HepG2 (cell line): ENCODE data around the gene NUP35. TPM values are rescaled to one million over a fixed set of nuclear protein-coding genes. Genes with fewer than 3 reads are reported as not detected.

Experiments
- ATF7-NPFF ChIP-seq: sonication (generic); formaldehyde crosslinking; IDR thresholded peaks from 2 replicates; pipeline ENCODE4 v1.8.1; 2023; ENCODE audit warnings: mild to moderate bottlenecking, low read depth, missing genetic modification reagents, moderate library complexity
- GABPA ChIP-seq, 2 experiments: IDR thresholded peaks; 2 replicates each; pipeline ENCODE4 v1.6.1; 2011 to 2016; ENCODE audit warnings: low read depth in 2 of 2, low read length in 1 of 2, missing biosample characterization in 1 of 2, missing genetic modification characterization in 1 of 2
- MATR3 ChIP-seq: sonication (generic); formaldehyde crosslinking; IDR thresholded peaks from 2 replicates; pipeline ENCODE4 v1.4.0; 2020; ENCODE audit warnings: missing genetic modification reagents
- NFYC ChIP-seq: IDR thresholded peaks from 2 replicates; pipeline ENCODE4 v1.6.1; 2016; ENCODE audit warnings: missing genetic modification reagents, missing compliant biosample characterization
- PLSCR1 ChIP-seq: sonication (generic); formaldehyde crosslinking; IDR thresholded peaks from 2 replicates; pipeline ENCODE4 v1.5.0; 2020; ENCODE audit warnings: missing genetic modification reagents, mild to moderate bottlenecking, borderline replicate concordance
- RERE ChIP-seq: IDR thresholded peaks from 2 replicates; pipeline ENCODE4 v1.6.1; 2016; ENCODE audit warnings: low read depth, missing genetic modification reagents, missing compliant biosample characterization
- SRY ChIP-seq: sonication (generic); formaldehyde crosslinking; IDR thresholded peaks from 2 replicates; pipeline ENCODE4 v1.8.0; 2022; ENCODE audit warnings: mild to moderate bottlenecking, missing genetic modification reagents
- ZBTB44 ChIP-seq: sonication (generic); formaldehyde crosslinking; IDR thresholded peaks from 2 replicates; pipeline ENCODE4 v1.4.0; 2020; ENCODE audit warnings: missing genetic modification reagents
- ZMYM4 ChIP-seq: sonication (generic); formaldehyde crosslinking; IDR thresholded peaks from 2 replicates; pipeline ENCODE4 v1.8.1; 2023; ENCODE audit warnings: mild to moderate bottlenecking, missing genetic modification reagents
- ZNF33A ChIP-seq: sonication (generic); formaldehyde crosslinking; IDR thresholded peaks from 2 replicates; pipeline ENCODE4 v1.5.1; 2020; ENCODE audit warnings: missing genetic modification reagents, mild to moderate bottlenecking, moderate library complexity, borderline replicate concordance
- ZNF44 ChIP-seq: sonication (generic); formaldehyde crosslinking; IDR thresholded peaks from 2 replicates; pipeline ENCODE4 v1.5.1; 2020; ENCODE audit warnings: mild to moderate bottlenecking, missing genetic modification reagents
- ZNF557 ChIP-seq: sonication (generic); formaldehyde crosslinking; IDR thresholded peaks from 2 replicates; pipeline ENCODE4 v1.4.0; 2020; ENCODE audit warnings: missing genetic modification reagents
- ZZZ3 ChIP-seq: sonication (generic); formaldehyde crosslinking; IDR thresholded peaks from 2 replicates; pipeline ENCODE4 v1.4.0; 2020; ENCODE audit warnings: missing genetic modification reagents, mild to moderate bottlenecking, borderline replicate concordance
- polyA plus RNA-seq, 8 experiments: library from polyadenylated mRNA; depleted of rRNA in 3 of 8; stranded (reverse) in 7 of 8; unstranded in 1 of 8; fragments of >200 nt; fragmentation: Illumina TruSeq in 4 of 8; extraction: Trizol in 4 of 8; gene quantifications; 2 replicates each; pipeline versions ENCODE4 v1.2.1 to v1.2.3, GENCODE V29; 2011 to 2016; ENCODE audit warnings: low read depth in 4 of 8, missing spikeins in 1 of 8, mixed read lengths in 1 of 8; ENCODE audit not compliant: insufficient read depth in 1 of 8
- total RNA-seq, 5 experiments: library from RNA; depleted of rRNA; stranded (reverse); fragments of >200 nt; fragmentation: Illumina TruSeq; extraction: Trizol; gene quantifications; 2 replicates each; pipeline ENCODE4 v1.2.3, GENCODE V29; 2016; ENCODE audit warnings: low read depth in 1 of 5

NUP35 gene
- total and polyA plus RNA-seq, 2 of the 13 experiments (the other 11 are each of a cell fraction or from before 2014, with no cell fraction given) = 16.9 to 53.6 TPM

GRCh38 chr2:183091318-183091953, 32.8 kb upstream of the NUP35 start (continued):
- TF ChIP-seq RERE (CRISPR knock-in tag) (no peak), MATR3 (no peak), PLSCR1 (no peak), SRY (no peak), ZMYM4 (CRISPR knock-in tag) (peak; percentile 96), ZZZ3 (CRISPR knock-in tag) (no peak), ZNF557 (CRISPR knock-in tag) (no peak), ZNF44 (CRISPR knock-in tag) (no peak), NFYC (CRISPR knock-in tag) (peak; percentile 86), ZNF33A (CRISPR knock-in tag) (no peak), GABPA (IDR thresholded peaks at IDR 0.05; ENCODE audit: low read depth, low read length) (no peak), GABPA (CRISPR knock-in tag; IDR thresholded peaks at IDR 0.05; ENCODE audit: low read depth) (no peak), ATF7-NPFF (no peak), ZBTB44 (no peak)
